GM21367 (cell line): Measurements from ENCODE around the gene SNX25.
"Not testable (repeated sequence)": the region's sequence is repeated elsewhere in the genome, so short reads cannot be mapped to it uniquely, and the experiment has no call there.

Source experiments
- ATAC-seq: cut with Tn5 transposase; IDR thresholded peaks from one replicate; pipeline ENCODE4 v1.9.1; 2021; ENCODE audit not compliant: unreplicated experiment

SNX25 gene

DNA sequence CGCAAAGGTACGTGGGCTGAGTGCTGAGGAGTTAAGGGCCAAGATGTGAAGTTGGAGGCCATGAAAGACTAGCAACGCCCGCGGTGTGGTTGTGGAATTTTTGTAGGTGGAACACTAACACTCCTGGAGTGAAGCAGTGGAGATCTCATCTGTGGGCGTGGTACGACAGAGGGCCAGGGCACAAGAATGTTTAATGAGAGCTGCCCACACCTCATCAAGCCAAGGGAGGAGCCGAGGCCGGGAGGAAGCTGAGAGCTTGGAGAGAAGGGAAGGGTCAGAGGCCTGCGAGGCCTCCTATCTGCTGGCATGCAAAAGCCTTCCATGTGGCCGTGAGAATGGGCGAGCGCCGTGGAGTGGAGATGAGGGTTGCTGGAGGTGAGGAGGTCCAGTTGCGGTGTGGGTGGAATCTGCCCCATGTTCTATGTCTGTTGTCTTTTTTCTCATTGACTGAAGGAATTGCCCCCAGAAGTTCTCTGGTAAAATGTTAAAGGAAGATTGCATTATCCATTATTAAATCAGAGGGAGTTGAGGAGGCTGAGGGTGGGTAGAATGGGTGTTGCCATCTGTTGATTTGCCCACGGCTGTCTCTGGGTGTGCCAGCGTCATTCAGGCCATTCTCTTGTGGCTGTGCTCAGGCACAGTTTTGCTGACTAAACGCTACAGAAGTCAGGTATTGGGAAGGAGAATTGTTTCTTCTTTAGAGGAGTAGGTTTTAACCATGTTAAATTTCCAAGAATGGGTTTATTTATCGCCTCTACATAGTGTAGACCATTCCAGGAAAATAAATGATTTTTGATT is 19.8 kb downstream of the SNX25 start:
- no peak for ATAC-seq

DNA sequence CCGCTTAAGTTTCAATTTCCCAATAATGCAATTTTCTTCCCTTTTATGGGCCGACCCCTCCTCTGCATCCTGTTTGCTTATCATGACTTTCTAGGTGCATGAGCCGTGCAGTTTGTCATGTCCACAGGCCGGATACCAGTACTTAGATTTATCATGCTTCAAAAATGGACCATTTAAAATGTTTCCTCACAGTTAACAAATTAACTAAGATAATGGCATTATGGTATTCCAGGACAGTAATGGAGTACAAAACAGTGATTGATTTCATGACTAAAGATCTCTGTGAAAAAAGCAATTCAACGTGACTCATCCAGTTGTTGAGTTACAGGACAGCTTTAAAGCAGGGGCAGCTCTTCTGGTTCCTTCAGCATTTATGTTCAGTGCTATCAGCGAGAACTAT is 23.0 kb downstream of the SNX25 start:
- ATAC-seq: no peak

DNA sequence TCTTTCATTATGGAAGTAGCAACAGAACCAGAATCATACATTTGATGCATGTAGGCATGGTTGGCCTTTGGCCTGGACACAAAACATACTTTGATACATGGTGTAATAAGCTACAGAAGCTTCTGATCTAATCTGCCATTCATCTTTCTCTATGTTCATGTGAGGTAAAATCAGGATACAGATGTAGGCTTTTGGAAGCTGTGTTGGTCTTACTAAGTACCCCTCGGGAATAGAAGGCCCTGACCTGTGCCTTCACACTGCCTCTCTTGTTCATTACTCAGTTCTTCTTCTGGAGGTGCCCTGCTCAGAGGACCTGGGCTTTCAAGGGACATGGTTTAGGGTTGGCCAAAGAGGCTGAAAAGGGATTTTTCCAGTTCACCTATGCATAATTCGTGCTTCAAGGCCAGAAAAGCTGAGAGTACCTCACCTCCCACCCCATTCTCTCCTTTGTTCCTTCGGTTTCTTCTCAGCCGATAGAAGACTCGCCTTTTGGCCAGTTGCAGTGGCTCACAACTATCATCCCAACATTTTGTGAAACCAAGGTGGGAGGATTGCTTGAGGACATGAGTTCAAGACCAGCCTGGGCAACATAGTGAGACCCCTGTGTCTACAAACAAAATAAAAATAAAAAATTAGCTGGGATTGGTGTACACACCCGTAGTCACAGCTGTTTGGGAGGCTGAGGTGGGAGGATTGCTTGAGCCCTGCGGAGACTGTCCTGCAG is 25.9 kb downstream of the SNX25 start:
- ATAC-seq: no peak

DNA sequence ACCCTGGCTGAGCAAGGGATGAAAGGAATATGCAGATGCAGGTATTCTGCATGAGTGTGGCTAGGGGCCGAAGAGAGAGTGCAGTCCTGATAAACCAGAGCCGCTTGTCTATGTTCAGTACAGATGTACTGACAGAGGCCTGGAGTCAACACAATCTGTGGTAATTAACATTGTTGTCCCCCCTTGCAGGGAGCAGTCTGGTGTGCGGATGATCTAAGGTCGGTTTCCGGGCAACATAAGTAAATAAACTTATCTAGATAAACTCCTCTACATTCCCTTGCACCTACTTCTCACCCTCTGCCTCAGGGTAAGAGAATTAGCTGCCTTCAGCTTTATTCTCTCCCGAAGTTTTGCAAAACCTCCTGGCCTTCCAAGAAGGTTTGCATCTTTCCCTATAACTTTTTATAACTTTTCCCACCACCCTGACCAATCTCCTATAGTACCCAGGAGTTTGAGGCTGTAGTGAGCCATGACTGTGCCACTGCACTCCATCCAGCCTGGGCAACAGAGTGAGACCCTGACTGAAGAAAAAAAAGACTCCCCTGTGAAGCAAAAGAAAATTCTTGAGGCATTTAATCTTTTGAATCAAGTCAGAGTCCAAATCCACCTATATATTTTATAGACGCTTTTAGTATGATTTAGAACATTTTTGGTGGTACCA is 26.6 kb downstream of the SNX25 start:
- no peak for ATAC-seq

DNA sequence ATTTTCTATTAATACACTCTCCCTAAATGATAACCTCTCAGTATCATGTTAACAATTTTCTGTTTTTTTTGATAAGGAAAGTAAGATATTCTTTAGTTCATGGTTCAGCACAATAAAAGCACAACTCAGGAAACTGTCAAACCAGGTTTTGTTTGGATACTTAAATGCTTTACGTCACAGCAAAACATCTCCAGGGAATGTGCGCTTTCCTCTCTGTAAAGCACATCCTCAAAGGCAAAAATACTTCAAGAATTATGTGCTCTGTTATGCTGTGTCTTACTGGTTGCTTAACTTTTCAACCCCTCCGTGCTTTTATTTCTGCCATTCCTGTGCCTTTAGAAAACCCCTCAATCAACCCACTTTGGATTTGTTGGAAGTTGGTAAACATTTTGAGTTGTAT is 27.8 kb downstream of the SNX25 start:
- no peak for ATAC-seq

DNA sequence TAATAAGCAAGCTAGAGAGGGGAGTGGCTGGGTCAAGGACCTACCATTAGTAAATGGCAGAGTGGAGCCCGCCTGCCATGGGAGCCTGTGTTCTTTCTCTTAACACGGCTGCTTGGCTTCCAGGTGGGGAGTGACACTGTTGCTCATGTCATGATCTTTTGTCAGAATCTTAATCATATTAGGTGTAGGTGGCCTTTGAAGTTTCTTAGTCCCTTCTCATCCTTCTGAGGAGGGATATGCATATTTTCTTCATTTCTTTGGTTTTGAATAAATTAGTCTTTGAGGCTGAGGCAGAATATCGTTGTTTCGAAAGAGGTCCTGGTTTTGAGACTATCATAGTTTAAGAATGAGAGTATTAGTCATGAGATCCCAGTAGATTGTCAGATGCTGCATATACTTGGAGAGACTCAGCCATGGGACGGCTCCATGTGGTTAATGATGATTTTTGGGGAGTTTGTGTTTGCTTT is 28.9 kb downstream of the SNX25 start:
- no peak for ATAC-seq

DNA sequence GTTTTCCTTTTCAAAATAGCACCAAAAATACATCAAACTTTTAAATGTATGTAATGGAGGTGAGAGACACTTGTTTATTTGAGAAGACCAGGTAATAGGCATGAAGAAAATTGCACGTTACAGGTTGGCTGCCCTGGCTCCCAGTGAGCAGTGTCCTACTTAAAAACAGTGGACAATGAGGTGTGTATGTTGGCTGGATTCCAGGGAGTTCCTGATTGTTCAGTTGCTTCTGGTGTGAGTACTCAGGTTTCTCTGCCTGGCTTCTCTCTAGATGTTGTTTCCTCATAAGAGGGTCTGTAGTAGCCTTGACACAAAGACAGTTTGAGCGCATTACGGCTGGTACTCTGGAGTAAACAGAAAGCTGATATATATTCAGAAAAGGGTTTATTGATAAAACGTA is 29.4 kb downstream of the SNX25 start:
- no peak for ATAC-seq

DNA sequence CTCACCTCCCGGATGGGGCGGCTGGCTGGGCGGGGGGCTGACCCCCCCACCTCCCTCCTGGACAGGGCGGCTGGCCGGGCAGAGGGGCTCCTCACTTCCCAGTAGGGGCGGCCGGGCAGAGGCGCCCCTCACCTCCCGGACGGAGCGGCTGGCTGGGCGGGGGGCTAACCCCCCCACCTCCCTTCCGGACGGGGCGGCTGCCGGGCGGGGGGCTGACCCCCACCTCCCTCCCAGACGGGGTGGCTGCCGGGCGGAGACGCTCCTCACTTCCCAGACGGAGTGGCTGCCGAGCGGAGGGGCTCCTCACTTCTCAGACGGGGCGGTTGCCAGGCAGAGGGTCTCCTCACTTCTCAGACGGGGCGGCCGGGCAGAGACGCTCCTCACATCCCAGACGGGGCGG is 31.1 kb downstream of the SNX25 start:
- not testable (repeated sequence) for ATAC-seq

DNA sequence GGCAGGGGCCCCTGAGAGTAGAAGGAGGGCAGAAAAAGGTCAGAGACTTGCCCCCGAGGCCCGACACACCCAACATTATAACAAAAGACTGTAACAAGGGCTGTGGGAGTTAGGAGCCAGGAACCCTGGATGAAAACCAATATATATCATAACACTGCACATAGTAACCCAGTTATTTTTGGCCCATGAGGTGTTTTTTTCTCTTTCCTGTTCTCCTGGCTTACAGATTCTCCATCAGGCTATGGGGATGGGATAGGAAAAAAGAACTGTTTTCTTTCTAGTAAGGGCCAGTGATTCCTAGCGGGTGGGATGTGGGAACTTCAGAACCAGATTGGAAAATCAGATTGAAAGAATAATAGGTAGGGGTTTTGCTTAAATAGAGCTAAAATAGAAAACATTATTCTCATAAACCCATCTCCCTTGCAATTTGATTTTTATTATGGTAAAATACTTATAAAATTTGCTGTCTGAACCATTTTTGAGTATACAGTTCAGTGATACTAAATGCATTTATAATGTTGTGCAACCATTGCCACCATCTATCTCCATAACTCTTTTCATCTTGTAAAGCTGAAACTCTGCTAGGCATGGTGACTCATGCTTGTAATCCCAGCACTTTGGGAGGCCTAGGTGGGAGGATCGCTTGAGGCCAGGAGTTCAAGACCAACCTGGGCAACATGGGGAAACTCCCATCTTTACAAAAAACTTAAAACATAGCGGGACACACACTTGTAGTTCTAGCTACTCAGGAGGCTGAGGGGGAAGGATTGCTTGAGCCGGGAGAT is 33.5 kb downstream of the SNX25 start:
- no peak for ATAC-seq

DNA sequence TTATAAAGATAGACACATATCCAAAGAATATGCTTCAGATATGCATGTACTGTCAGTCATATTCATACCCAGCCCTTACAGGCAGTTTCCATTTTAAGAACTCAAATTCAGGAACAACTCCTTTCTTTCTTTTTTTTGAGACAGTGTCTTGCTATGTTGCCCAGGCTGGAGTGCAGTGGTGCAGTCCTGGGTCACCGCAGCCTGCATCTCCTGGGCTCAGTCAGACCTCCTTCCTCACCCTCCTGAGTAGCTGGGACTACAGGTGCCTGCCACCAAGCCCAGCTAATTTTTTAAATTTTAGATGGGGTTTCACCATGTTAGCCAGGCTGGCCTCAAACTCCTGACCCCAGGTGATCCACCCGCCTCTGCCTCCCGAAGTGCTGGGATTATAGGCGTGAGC is 34.5 kb downstream of the SNX25 start:
- no peak for ATAC-seq

DNA sequence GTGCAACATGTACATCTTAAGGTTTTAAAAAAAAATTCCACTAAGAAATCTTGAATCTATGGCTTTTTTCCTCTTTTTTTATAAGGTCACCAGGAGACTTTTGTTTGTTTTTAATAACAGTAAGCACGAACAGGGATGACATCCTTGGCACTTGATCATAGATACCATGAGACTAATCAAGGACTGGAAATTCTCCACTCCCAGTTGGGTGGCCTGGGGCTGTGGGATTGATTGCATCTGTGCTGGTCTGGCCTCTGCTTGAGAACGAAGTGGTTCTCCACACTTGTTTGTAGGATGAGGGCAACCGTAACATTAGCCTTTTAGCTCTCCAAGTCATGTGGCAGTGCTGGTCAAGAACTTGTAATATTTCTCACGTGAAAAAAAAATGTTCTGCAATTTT is 35.4 kb downstream of the SNX25 start:
- no peak for ATAC-seq

DNA sequence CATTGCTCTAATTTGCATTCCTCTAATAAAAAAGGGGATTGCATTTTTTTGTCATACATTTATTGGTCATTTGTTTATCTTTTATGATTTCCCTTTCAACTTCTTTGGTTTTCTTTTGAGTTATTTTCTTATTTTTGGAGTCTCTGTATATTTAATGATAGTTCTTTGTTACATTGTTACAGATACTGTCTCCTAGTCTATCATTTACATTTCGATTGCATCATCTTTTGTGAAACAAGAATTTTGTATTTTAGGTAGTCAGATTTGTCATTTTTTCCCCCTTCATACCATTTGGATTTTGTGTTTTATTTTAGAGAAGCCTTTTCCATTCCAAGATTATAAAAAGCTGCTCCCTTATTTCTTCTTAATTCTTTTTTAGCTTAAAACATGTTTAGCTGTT is 37.1 kb downstream of the SNX25 start:
- no peak for ATAC-seq

DNA sequence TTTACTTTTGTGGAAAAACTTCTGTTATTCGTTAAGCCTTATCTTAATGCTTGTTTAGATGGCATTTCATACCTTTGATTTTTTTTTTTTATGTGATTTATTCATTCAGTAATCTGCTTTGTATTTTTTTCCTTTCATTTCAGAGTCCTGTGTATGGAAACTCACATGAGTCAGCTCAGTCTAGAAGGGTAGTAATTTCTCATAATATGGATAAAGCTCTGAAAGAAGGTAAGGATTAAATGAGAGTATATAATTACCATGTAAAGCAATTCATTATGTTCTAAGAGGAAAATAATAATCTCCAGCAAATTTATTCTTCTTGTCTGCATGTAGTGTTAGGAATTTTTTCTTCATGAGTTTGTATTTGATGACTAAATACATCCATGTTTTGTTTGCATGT is 37.8 kb downstream of the SNX25 start:
- no peak for ATAC-seq

DNA sequence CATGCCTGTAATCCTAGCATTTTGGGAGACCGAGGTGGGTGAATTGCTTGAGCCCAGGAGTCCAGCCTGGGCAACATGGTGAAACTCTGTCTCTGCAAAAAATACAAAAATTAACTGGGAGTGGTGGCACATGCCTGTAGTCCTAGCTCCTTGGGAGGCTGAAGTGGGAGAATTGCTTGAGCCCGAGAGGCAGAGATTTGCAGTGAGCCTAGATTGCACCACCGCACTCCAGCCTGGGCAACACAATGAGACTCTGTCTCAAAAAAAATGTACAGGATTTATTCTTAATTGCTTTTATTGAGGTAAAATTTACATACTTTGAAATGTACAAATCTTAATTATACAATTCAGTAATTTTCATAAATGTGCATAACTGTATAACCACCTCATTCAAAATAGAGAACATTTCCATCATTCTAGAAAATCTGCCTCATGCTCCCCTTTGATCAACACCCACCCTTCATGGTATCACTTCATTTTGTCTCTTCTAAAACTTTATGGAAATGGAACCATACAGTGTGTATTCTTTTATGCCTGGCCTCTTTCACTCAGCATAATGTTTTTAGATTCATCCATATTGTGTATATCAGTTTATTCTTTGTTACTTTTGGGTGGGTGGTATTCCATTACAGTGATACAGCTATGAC is 39.1 kb downstream of the SNX25 start:
- no peak for ATAC-seq

DNA sequence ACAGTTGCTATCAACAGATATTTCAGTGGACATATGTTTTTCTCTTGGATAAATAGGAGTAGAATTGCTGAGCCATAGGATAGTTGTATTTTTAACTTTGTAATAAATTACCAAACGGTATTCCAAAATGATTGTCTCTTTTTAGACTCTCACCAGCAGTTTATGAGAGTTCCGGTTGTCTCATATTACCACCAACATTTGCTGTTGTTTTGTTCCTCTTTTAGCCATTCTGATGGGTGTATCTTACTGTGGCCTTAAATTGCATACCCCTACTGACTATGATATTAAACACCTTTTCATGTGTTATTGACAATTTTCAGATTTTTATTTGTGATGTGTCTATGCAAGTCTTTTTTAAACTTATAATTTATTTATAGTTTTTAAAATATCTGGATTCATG is 39.7 kb downstream of the SNX25 start:
- ATAC-seq: no peak

DNA sequence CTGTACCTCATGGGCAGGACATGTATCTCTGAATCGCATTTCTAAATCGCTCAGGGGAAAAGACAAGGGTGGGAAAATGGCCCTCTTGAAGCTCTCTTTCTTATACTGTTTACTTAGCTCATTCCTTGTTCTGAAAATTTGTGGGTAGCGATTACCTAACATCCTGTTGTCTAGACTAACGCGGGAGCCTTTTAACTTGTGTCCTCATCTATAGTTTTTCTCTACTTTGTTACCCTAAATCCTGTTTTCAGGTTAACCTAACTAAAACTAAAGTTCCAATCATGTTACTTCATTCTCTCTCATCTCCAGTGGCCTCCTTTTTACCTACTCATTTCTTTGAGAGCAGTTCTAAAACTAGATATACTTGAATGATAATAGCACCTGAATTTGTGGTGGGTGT is 45.0 kb downstream of the SNX25 start:
- no peak for ATAC-seq

DNA sequence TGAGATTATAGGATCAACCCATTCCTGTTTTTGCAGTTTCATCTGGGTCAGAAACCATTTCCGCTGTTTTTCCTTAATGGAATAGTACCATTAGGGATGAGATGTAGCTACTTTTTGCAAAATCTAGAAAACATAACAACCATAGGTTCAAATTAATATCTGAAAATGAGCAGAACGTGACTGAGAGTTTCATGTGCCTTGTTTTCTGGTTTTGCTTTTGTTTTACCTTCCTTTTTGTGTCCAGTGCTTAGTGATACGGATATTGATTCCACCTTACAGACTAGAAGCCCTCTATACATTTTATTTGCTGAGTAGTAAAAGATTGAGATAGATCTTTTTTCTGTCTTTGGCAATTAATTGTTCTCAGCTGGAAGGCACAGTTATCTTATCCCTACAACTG is 46.5 kb downstream of the SNX25 start:
- ATAC-seq: no peak

DNA sequence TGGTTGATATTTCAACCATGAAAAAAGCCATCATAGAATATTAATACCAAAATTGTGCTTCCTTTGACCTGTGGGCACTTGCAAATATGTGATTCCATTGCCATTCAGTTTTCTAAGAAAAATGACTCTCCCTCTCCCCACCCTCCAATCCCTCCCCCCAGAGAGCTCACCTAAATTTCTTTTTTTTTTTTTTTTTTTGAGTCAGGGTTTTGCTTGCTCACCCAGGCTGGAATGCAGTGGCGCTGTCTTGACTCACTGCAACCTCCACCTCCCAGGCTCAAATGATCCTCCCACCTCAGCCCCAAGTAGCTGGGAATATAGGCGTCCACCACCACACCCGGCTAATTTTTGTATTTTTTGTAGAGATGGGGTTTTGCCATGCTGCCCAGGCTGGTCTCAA is 47.0 kb downstream of the SNX25 start:
- ATAC-seq: no peak

DNA sequence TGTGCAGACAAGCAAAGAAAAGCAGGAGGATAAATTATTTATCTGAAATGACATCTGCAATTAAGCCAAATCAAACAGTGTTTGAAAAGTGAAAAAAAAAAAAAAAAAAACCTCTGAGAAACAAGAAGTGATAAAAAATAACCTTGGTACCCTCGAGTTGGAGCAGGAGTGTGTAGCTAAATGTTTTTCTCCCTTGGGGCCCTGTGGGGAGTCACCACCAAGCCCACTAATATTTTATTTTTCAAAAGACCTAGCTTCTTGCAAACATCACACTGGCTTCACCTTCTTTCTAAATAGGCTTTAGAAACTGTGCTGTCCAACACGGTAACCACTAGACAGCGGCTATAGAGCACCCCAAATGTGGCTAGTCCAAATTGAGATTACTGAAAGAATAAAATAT is 47.7 kb downstream of the SNX25 start:
- ATAC-seq: no peak

DNA sequence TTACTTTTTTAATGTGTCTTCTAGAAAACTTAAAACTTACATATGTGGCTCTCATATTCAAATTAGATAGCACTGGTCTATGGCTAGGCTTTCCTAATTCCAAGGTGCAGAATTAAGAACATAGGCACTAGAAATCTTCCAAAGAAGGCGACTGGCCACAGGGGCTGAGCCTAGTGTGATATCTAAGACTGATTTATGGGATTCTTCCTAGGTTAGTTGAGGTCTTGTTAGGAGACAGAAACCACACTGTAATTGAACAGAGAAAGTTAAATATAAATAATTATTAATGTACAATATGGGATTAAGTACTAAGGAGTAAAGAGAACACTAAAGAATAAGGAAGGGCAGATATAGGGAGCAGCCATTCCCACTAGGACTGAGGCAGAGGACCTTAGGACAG is 48.3 kb downstream of the SNX25 start:
- ATAC-seq: no peak

DNA sequence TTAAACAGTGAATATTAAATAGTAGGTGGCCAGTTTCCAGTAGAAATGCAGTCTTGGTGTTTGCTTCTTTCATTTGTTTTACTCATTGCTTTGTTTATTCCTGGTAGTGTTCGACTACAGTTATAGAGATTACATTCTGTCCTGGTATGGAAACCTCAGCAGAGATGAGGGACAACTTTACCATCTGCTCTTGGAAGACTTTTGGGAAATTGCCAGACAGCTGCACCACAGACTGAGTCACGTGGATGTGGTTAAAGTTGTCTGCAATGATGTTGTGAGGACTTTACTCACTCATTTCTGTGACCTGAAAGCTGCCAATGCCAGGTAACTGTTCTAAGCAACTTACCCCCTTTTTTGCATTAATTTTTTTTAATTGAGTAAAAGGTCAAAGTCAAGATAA is 49.3 kb downstream of the SNX25 start:
- ATAC-seq: not testable (repeated sequence)
